Pulmonary artery endothelial cell (primary cell): Measurements from ENCODE around the gene MAL. TPM values are rescaled to one million over a fixed set of nuclear protein-coding genes. Genes with fewer than 3 reads are reported as not detected.

ENCODE experiments used
- DNase-seq: peaks from one replicate; pipeline ENCODE4 v3.0.0-alpha.2; 2011; ENCODE audit warnings: low read depth, low spot score
- total RNA-seq: library from RNA; depleted of rRNA; stranded (reverse); fragments of >200 nt; gene quantifications from 2 replicates; pipeline ENCODE4 v1.2.3, GENCODE V29; 2014

Gene MAL
- total RNA-seq, 1 donor from 2014 or later = not detected

GRCh38 chr2:95015261-95015912 is 10.1 kb upstream of the MAL start:
- no peak for DNase-seq

- DNase-seq = no peak
These were observed 8.9 kb upstream of the MAL start for GRCh38 chr2:95016616-95017015.

- no peak for DNase-seq
These were observed 8.4 kb upstream of the MAL start for GRCh38 chr2:95017071-95017501.

GRCh38 chr2:95017836-95018235 is 7.7 kb upstream of the MAL start:
- no peak for DNase-seq

- DNase-seq = no peak
These were observed 7.2 kb upstream of the MAL start for GRCh38 chr2:95018301-95018700.

- DNase-seq = no peak
These were observed 6.5 kb upstream of the MAL start for GRCh38 chr2:95018861-95019550.

- DNase-seq = no peak
These were observed 5.9 kb upstream of the MAL start for GRCh38 chr2:95019572-95019971.

- no peak for DNase-seq
These were observed 5.1 kb upstream of the MAL start for GRCh38 chr2:95020275-95021022.

GRCh38 chr2:95021023-95021416 is 4.5 kb upstream of the MAL start:
- no peak for DNase-seq

GRCh38 chr2:95021847-95022246 is 3.7 kb upstream of the MAL start:
- DNase-seq = no peak

GRCh38 chr2:95022309-95023221 is 2.9 kb upstream of the MAL start:
- DNase-seq = no peak

- no peak for DNase-seq
These were observed 2.3 kb upstream of the MAL start for GRCh38 chr2:95023222-95023597.

- no peak for DNase-seq
These were observed 1.1 kb upstream of the MAL start for GRCh38 chr2:95024371-95024770.

- DNase-seq = no peak
These were observed 525 bp upstream of the MAL start for GRCh38 chr2:95024960-95025405.

- DNase-seq = no peak
These were observed 1.2 kb downstream of the MAL start for GRCh38 chr2:95026471-95027368.

GRCh38 chr2:95027369-95027720 is 1.8 kb downstream of the MAL start:
- no peak for DNase-seq

- DNase-seq = no peak
These were observed 4.4 kb downstream of the MAL start for GRCh38 chr2:95029898-95030341.

- DNase-seq = no peak
These were observed 5.0 kb downstream of the MAL start for GRCh38 chr2:95030496-95030895.

- no peak for DNase-seq
These were observed 5.7 kb downstream of the MAL start for GRCh38 chr2:95031076-95031725.

- no peak for DNase-seq
These were observed 6.2 kb downstream of the MAL start for GRCh38 chr2:95031726-95032116.
